Caco-2 (cell line): ENCODE measurements around the gene SMYD1. TPM values are rescaled to one million over a fixed set of nuclear protein-coding genes. Genes with fewer than 3 reads are reported as not detected.

Experiments used
- BruUV-seq: library from RNA; stranded (reverse); fragments of 400-500 nt; replicated peaks from 2 replicates; lab custom pipeline; 2021; lab: Mats Ljungman, UMichigan
- CTCF ChIA-PET: fragments of 300-600 bp; sonication (Branson Sonifier 250); formaldehyde crosslinking; loops from one replicate; lab custom pipeline; 2022; ENCODE audit warnings: antibody characterized with exemption; lab: Charles Lee
- POLR2A ChIA-PET: fragments of 300-600 bp; sonication (Branson Sonifier 250); formaldehyde crosslinking; loops from one replicate; lab custom pipeline; 2022; ENCODE audit warnings: antibody characterized with exemption; lab: Charles Lee
- DNase-seq, 2 experiments: peaks; one replicate each; pipeline versions ENCODE4 v3.0.0 to v3.0.0-alpha.2; 2020 to 2022
- H3K27me3 ChIP-seq: replicated peaks from 2 replicates; pipeline ENCODE4 v1.6.0; 2011; ENCODE audit warnings: low read length; ENCODE audit not compliant: control insufficient read depth, insufficient read depth
- H3K36me3 ChIP-seq: 2 replicates; pipeline ENCODE4 v1.5.1; 2011; ENCODE audit warnings: low read length; ENCODE audit not compliant: control insufficient read depth, insufficient read depth
- H3K4me1 ChIP-seq: fragments of 250-450 bp; sonication (Bioruptor Pico); 2 replicates; pipeline ENCODE4 v1.5.1; 2020; ENCODE audit warnings: mild to moderate bottlenecking
- H3K4me3 ChIP-seq: 2 replicates; pipeline ENCODE4 v1.5.1; 2011; ENCODE audit warnings: low read depth, mild to moderate bottlenecking, control low read depth, low read length
- H3K9me3 ChIP-seq: fragments of 250-450 bp; sonication (Bioruptor Pico); 2 replicates; pipeline ENCODE4 v1.5.1; 2020; ENCODE audit warnings: mild to moderate bottlenecking, moderate library complexity
- H3K27ac Mint-ChIP-seq: one replicate; pipeline ENCODE4 v1.8.0; 2022; ENCODE audit warnings: mixed read lengths; ENCODE audit not compliant: unreplicated experiment
- H3K27me3 Mint-ChIP-seq: one replicate; pipeline ENCODE4 v1.8.0; 2022; ENCODE audit warnings: mixed read lengths; ENCODE audit not compliant: insufficient read depth, unreplicated experiment
- H3K36me3 Mint-ChIP-seq: one replicate; pipeline ENCODE4 v1.8.0; 2022; ENCODE audit warnings: mild to moderate bottlenecking, mixed read lengths; ENCODE audit not compliant: insufficient read depth, unreplicated experiment
- H3K4me1 Mint-ChIP-seq: one replicate; pipeline ENCODE4 v1.8.0; 2022; ENCODE audit warnings: low read depth, mixed read lengths; ENCODE audit not compliant: unreplicated experiment
- H3K4me3 Mint-ChIP-seq: one replicate; pipeline ENCODE4 v1.8.0; 2022; ENCODE audit warnings: mild to moderate bottlenecking, moderate library complexity, mixed read lengths; ENCODE audit not compliant: unreplicated experiment
- H3K9me3 Mint-ChIP-seq: one replicate; pipeline ENCODE4 v1.8.0; 2022; ENCODE audit warnings: mixed read lengths; ENCODE audit not compliant: unreplicated experiment
- intact Hi-C: fragments of 100-400 bp; cut with micrococcal nuclease; formaldehyde crosslinking; loops from one replicate; pipeline ENCODE4 v1.10.0; 2022; ENCODE audit not compliant: unreplicated experiment
- total RNA-seq: library from RNA; stranded (reverse); gene quantifications from 2 replicates; pipeline ENCODE4 v1.2.3, GENCODE V29; 2022
- TF ChIP-seq, protein P1 (sequence below), 2 experiments: fragments of 200-600 bp in 1 of 2; IDR thresholded peaks; 1 replicate in 1 of 2; 2 replicates in 1 of 2; pipeline versions ENCODE4 v1.5.1 to v1.8.0; 2011 to 2022; ENCODE audit warnings: antibody characterized with exemption in 1 of 2, control low read depth in 1 of 2, inconsistent platforms in 1 of 2, low read depth in 1 of 2, low read length in 1 of 2, mild to moderate bottlenecking in 1 of 2, moderate library complexity in 1 of 2; ENCODE audit not compliant: insufficient read depth in 1 of 2, severe bottlenecking in 1 of 2, unreplicated experiment in 1 of 2

Gene SMYD1
- total RNA-seq, 1 experiment from 2014 or later, result not detected

DNA sequence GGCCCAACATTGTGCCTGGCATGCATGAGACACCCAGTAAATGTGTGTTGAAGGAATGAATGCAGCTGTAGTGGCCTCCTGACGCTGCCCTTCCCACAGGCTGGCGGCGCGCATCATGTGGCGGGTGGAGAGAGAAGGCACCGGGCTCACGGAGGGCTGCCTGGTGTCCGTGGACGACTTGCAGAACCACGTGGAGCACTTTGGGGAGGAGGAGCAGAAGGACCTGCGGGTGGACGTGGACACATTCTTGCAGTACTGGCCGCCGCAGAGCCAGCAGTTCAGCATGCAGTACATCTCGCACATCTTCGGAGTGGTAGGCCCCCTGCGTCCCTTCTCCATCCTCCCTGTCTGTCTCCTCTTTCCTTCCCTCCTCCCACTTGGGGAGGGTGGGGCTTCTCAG is 20.1 kb downstream of the SMYD1 start:
- no peak for DNase-seq
- Mint-ChIP-seq H3K27me3 (no peaks in the 10 kb centered on the region), H3K36me3 (no peaks in the 10 kb centered on the region), H3K4me3 (no peak overlapping the region), H3K27ac (no peak overlapping the region), H3K9me3 (no peaks in the 10 kb centered on the region), H3K4me1 (no peaks in the 10 kb centered on the region)
- Histone ChIP-seq H3K4me3 (no peak overlapping the region), H3K9me3 (no peaks in the 10 kb centered on the region), H3K27me3 (no peaks in the 10 kb centered on the region), H3K36me3 (no peaks in the 10 kb centered on the region), H3K4me1 (no peaks in the 10 kb centered on the region)
- CTCF ChIA-PET, result no interaction called here
- BruUV-seq, result no TSS peak
- intact Hi-C loops, result no loop called here
- TF ChIP-seq, protein P1, sequence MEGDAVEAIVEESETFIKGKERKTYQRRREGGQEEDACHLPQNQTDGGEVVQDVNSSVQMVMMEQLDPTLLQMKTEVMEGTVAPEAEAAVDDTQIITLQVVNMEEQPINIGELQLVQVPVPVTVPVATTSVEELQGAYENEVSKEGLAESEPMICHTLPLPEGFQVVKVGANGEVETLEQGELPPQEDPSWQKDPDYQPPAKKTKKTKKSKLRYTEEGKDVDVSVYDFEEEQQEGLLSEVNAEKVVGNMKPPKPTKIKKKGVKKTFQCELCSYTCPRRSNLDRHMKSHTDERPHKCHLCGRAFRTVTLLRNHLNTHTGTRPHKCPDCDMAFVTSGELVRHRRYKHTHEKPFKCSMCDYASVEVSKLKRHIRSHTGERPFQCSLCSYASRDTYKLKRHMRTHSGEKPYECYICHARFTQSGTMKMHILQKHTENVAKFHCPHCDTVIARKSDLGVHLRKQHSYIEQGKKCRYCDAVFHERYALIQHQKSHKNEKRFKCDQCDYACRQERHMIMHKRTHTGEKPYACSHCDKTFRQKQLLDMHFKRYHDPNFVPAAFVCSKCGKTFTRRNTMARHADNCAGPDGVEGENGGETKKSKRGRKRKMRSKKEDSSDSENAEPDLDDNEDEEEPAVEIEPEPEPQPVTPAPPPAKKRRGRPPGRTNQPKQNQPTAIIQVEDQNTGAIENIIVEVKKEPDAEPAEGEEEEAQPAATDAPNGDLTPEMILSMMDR (IDR thresholded peaks at IDR 0.05; ENCODE audit: insufficient read depth in 1 of 2, low read depth in 1 of 2, low read length in 1 of 2, severe bottlenecking in 1 of 2, unreplicated experiment in 1 of 2), result no peak
- POLR2A ChIA-PET, result no interaction called here

GRCh38 chr2:88088999-88089398 is 21.4 kb downstream of the SMYD1 start:
- Histone ChIP-seq H3K4me1 (no peaks in the 10 kb centered on the region), H3K4me3 (no peak overlapping the region), H3K27me3 (no peaks in the 10 kb centered on the region), H3K36me3 (no peaks in the 10 kb centered on the region), H3K9me3 (no peaks in the 10 kb centered on the region)
- no peaks in the 10 kb centered on the region for H3K4me1 Mint-ChIP-seq
- no peaks in the 10 kb centered on the region for H3K27me3 Mint-ChIP-seq
- no peak for DNase-seq
- no peaks in the 10 kb centered on the region for H3K9me3 Mint-ChIP-seq
- H3K27ac Mint-ChIP-seq, result no peak overlapping the region
- BruUV-seq, result no TSS peak
- H3K4me3 Mint-ChIP-seq, result no peak overlapping the region
- TF ChIP-seq, protein P1 (IDR thresholded peaks at IDR 0.05; ENCODE audit: insufficient read depth in 1 of 2, low read depth in 1 of 2, low read length in 1 of 2, severe bottlenecking in 1 of 2, unreplicated experiment in 1 of 2), result no peak
- ChIA-PET POLR2A (no interaction called here), CTCF (no interaction called here)
- no peaks in the 10 kb centered on the region for H3K36me3 Mint-ChIP-seq
- intact Hi-C loops, result no loop called here

GRCh38 chr2:88090446-88091283 is 23.0 kb downstream of the SMYD1 start:
- Mint-ChIP-seq H3K9me3 (no peaks in the 10 kb centered on the region), H3K4me3 (no peak overlapping the region), H3K4me1 (no peaks in the 10 kb centered on the region), H3K27ac (no peak overlapping the region), H3K27me3 (no peaks in the 10 kb centered on the region), H3K36me3 (no peaks in the 10 kb centered on the region)
- no peak for DNase-seq
- no peaks in the 10 kb centered on the region for H3K4me1 ChIP-seq
- no peaks in the 10 kb centered on the region for H3K9me3 ChIP-seq
- TF ChIP-seq, protein P1 (IDR thresholded peaks at IDR 0.05; ENCODE audit: insufficient read depth in 1 of 2, low read depth in 1 of 2, low read length in 1 of 2, severe bottlenecking in 1 of 2, unreplicated experiment in 1 of 2), result no peak
- H3K36me3 ChIP-seq, result no peaks in the 10 kb centered on the region
- CTCF ChIA-PET, result interaction anchor here (1.5 kb wide), 1 partner anchor 30 kb away, joined by 8 read pairs; no protein-coding TSS in a partner anchor
- intact Hi-C loops, result no loop called here
- POLR2A ChIA-PET, result no interaction called here
- no peak overlapping the region for H3K4me3 ChIP-seq
- BruUV-seq, result no TSS peak
- no peaks in the 10 kb centered on the region for H3K27me3 ChIP-seq
